Skeletal muscle cell (primary cell): ENCODE results near the gene OOSP4A.

ENCODE experiments used
- DNase-seq: peaks from one replicate; pipeline ENCODE4 v3.0.0-alpha.2; 2010; ENCODE audit warnings: low read depth
- H3K4me3 ChIP-seq: 2 replicates; pipeline ENCODE4 v1.5.1; 2011; ENCODE audit warnings: low read depth, mild to moderate bottlenecking, control low read depth, low read length, moderate library complexity

OOSP4A gene

GRCh38 chr11:59963733-59964132 lies at the start of gene OOSP4A:
Gene OOSP4A, plus strand, starts transcription at chr11:59964033. Its CDS starts 0 bp downstream, at chr11:59964033.
- no peak for DNase-seq
- H3K4me3 ChIP-seq = no peak within 1 kb of the TSS

GRCh38 chr11:59918480-59918879 lies 45.4 kb upstream of the OOSP4A start:
- DNase-seq = peak; percentile 7
- H3K4me3 ChIP-seq = no peak overlapping the region

- no peak for DNase-seq
- H3K4me3 ChIP-seq = no peak overlapping the region
These were observed 44.7 kb upstream of the OOSP4A start for GRCh38 chr11:59918987-59919589.

GRCh38 chr11:59923813-59924212 lies 40.0 kb upstream of the OOSP4A start:
- no peak overlapping the region for H3K4me3 ChIP-seq
- no peak for DNase-seq

GRCh38 chr11:59931688-59932087 lies 32.1 kb upstream of the OOSP4A start:
- no peak overlapping the region for H3K4me3 ChIP-seq
- DNase-seq = no peak

- DNase-seq = no peak
- no peak within 1 kb of the TSS for H3K4me3 ChIP-seq
These were observed 25.7 kb upstream of the OOSP4A start, which contains the start of gene OOSP1 for GRCh38 chr11:59938132-59938531. Gene OOSP1, plus strand, starts transcription at chr11:59938432. Its CDS starts 23 bp downstream, at chr11:59938455.

- no peak for DNase-seq
These were observed 25.1 kb upstream of the OOSP4A start for GRCh38 chr11:59938718-59939117.

GRCh38 chr11:59939482-59939881 lies 24.4 kb upstream of the OOSP4A start:
- DNase-seq = no peak
- no peak overlapping the region for H3K4me3 ChIP-seq

More at GRCh38 chr11:59938718-59939117, 25.1 kb upstream of the OOSP4A start:
- no peak overlapping the region for H3K4me3 ChIP-seq

GRCh38 chr11:59941091-59941490 lies 22.7 kb upstream of the OOSP4A start:
- no peak overlapping the region for H3K4me3 ChIP-seq
- DNase-seq = no peak

GRCh38 chr11:59943997-59944714 lies 19.7 kb upstream of the OOSP4A start:
- DNase-seq = no peak
- H3K4me3 ChIP-seq = no peak overlapping the region

- no peak for DNase-seq
- H3K4me3 ChIP-seq = no peak overlapping the region
These were observed 19.1 kb upstream of the OOSP4A start for GRCh38 chr11:59944720-59945119.

GRCh38 chr11:59953463-59954218 lies 10.2 kb upstream of the OOSP4A start:
- no peak overlapping the region for H3K4me3 ChIP-seq
- no peak for DNase-seq

- no peak overlapping the region for H3K4me3 ChIP-seq
- no peak for DNase-seq
These were observed 9.5 kb upstream of the OOSP4A start for GRCh38 chr11:59954219-59954847.

GRCh38 chr11:59957094-59957493 lies 6.7 kb upstream of the OOSP4A start:
- DNase-seq = no peak
- H3K4me3 ChIP-seq = no peak overlapping the region

GRCh38 chr11:59960502-59961381 lies 3.1 kb upstream of the OOSP4A start:
- no peak overlapping the region for H3K4me3 ChIP-seq
- no peak for DNase-seq

GRCh38 chr11:59962107-59962482 lies 1.7 kb upstream of the OOSP4A start:
- DNase-seq = no peak
- H3K4me3 ChIP-seq = no peak overlapping the region

- H3K4me3 ChIP-seq = no peak overlapping the region
- no peak for DNase-seq
These were observed 1.6 kb downstream of the OOSP4A start for GRCh38 chr11:59965424-59965823.

GRCh38 chr11:59966201-59966600 lies 2.4 kb downstream of the OOSP4A start:
- H3K4me3 ChIP-seq = no peak overlapping the region
- no peak for DNase-seq
